Activated CD8-positive, alpha-beta T cell treated with anti-CD3 and anti-CD28 coated beads for 36 hours (primary cell): ENCODE measurements around the gene GRM2. TPM values are rescaled to one million over a fixed set of nuclear protein-coding genes. Genes with fewer than 3 reads are reported as not detected.

Source experiments
- ATAC-seq: fragments of 200-7000 bp; cut with Tn5 transposase; one replicate; pipeline ENCODE4 v1.10.0; 2021; ENCODE audit warnings: mild to moderate bottlenecking, moderate library complexity
- CTCF ChIA-PET: fragments of 350-600 bp; sonication (Branson Sonifier 250); formaldehyde crosslinking; loops from one replicate; lab custom pipeline; 2021; ENCODE audit warnings: antibody characterized with exemption; lab: Charles Lee
- POLR2A ChIA-PET: fragments of 350-600 bp; sonication (Branson Sonifier 250); formaldehyde crosslinking; loops from one replicate; lab custom pipeline; 2021; ENCODE audit warnings: antibody characterized with exemption; lab: Charles Lee
- DNase-seq: peaks from one replicate; pipeline ENCODE4 v3.0.0-alpha.2; 2020
- H3K27ac Mint-ChIP-seq: one replicate; pipeline ENCODE4 v1.8.0; 2021; ENCODE audit warnings: mild to moderate bottlenecking, mixed read lengths
- H3K27me3 Mint-ChIP-seq: one replicate; pipeline ENCODE4 v1.8.0; 2021; ENCODE audit warnings: mixed read lengths
- H3K36me3 Mint-ChIP-seq: one replicate; pipeline ENCODE4 v1.8.0; 2021; ENCODE audit warnings: low read depth, mixed read lengths
- H3K4me1 Mint-ChIP-seq: one replicate; pipeline ENCODE4 v1.8.0; 2021; ENCODE audit warnings: low read depth, mixed read lengths
- H3K4me3 Mint-ChIP-seq: one replicate; pipeline ENCODE4 v1.8.0; 2021; ENCODE audit warnings: mild to moderate bottlenecking, moderate library complexity, mixed read lengths
- H3K9me3 Mint-ChIP-seq: one replicate; pipeline ENCODE4 v1.8.0; 2021; ENCODE audit warnings: mixed read lengths
- CTCF ChIP-seq: fragments of 200-600 bp; IDR thresholded peaks from one replicate; pipeline ENCODE4 v1.8.0; 2022; ENCODE audit warnings: antibody characterized with exemption, mild to moderate bottlenecking
- intact Hi-C: fragments of 100-400 bp; cut with micrococcal nuclease; formaldehyde crosslinking; loops from one replicate; pipeline ENCODE4 v1.10.0; 2022
- total RNA-seq, 2 experiments: library from RNA; stranded (reverse); gene quantifications; one replicate each; pipeline ENCODE4 v1.2.3, GENCODE V29; 2021

The GRM2 gene
- total RNA-seq, 2 experiments from 2014 or later = 0.20 to 0.22 TPM

- TF ChIP-seq CTCF = no peak
- intact Hi-C loops = loop anchor here (10.0 kb wide), 1 partner anchor 301 kb away; the partner anchor contains the start of gene MANF
- Mint-ChIP-seq H3K36me3 (peaks cover 39% of the 10 kb centered on the region), H3K9me3 (no peaks in the 10 kb centered on the region), H3K27ac (peak overlapping the region; percentile 88), H3K4me3 (peak overlapping the region; percentile 16), H3K4me1 (peaks cover 68% of the 10 kb centered on the region), H3K27me3 (no peaks in the 10 kb centered on the region)
- no peak for DNase-seq
- no peak for ATAC-seq
- ChIA-PET CTCF (interaction anchor here (1.4 to 10.2 kb wide), 7 partner anchors 11 to 184 kb away, joined by 4 to 161 read pairs (median 4); partner anchors contain the start of gene DCAF1), POLR2A (interaction anchor here (0.5 to 1.1 kb wide), 5 partner anchors 11 to 144 kb away, joined by 3 to 4 read pairs (median 3); no protein-coding TSS in a partner anchor)
Observed at GRCh38 chr3:51686056-51686455, 20.8 kb upstream of the GRM2 start.

- Mint-ChIP-seq H3K4me1 (peaks cover 62% of the 10 kb centered on the region), H3K27me3 (no peaks in the 10 kb centered on the region), H3K9me3 (no peaks in the 10 kb centered on the region), H3K4me3 (peak overlapping the region; percentile 16), H3K27ac (peak overlapping the region; percentile 88), H3K36me3 (peaks cover 36% of the 10 kb centered on the region)
- ATAC-seq (peak; percentile 86), DNase-seq (peak; percentile 95)
- ChIA-PET POLR2A (interaction anchor here (0.6 to 1.4 kb wide), 6 partner anchors 11 to 305 kb away, joined by 3 to 5 read pairs (median 3); no protein-coding TSS in a partner anchor), CTCF (interaction anchor here (1.4 to 10.2 kb wide), 7 partner anchors 11 to 185 kb away, joined by 4 to 161 read pairs (median 4); partner anchors contain the start of gene DCAF1)
- no peak for TF ChIP-seq CTCF
- intact Hi-C loops = loop anchor here (10.0 kb wide), 1 partner anchor 302 kb away; the partner anchor contains the start of gene MANF
Observed at GRCh38 chr3:51686512-51687215, 20.2 kb upstream of the GRM2 start.

DNA sequence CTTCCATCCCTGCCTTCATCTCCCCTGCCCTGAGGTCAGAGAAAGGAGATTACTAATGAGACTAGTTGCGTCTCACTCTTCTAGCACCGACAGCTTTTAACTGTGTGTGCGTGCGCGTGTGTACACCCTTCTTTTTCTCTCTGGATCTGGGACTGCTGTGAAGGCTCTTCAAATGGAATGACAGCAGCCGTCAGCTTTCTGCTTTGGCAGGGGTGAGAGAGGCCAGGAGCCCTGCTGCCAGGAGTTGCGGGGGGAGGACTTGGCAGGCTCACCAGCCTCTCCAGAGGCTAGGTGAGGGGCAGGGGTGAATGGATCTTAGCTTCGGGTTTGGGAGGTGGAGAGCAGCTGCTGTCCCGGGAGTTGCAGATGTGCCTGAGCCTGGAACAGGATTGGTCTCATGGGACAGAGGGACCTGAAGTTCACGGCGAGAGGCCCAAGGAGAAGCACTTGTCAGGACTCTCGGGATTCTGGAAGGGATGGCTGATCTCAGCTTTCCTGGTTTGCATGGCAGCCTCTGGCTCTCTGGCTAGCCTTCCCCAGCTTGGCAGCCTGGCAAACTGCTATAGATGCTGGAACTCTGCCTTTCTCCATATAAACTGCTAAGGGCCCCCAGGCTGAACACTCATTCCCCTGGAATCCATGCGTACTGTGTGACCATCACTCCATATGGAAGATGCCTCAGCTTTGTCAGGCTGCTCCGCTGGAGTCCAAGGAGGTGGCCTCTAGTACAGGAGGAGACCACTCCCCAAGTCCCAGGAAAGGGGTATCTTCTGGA lies 19.2 kb upstream of the GRM2 start:
- TF ChIP-seq CTCF = no peak
- intact Hi-C loops = loop anchor here (10.0 kb wide), 1 partner anchor 303 kb away; the partner anchor contains the start of gene MANF
- Mint-ChIP-seq H3K9me3 (no peaks in the 10 kb centered on the region), H3K4me3 (no peak overlapping the region), H3K27ac (peak overlapping the region; percentile 88), H3K36me3 (peaks cover 34% of the 10 kb centered on the region), H3K27me3 (no peaks in the 10 kb centered on the region), H3K4me1 (peaks cover 52% of the 10 kb centered on the region)
- ATAC-seq (no peak), DNase-seq (no peak)
- ChIA-PET CTCF (interaction anchor here (1.0 to 10.2 kb wide), 5 partner anchors 15 to 186 kb away, joined by 3 to 161 read pairs (median 4); partner anchors contain the start of gene DCAF1), POLR2A (interaction anchor here (0.6 to 1.4 kb wide), 2 partner anchors 187 to 304 kb away, joined by 3 to 5 read pairs; no protein-coding TSS in a partner anchor)

DNA sequence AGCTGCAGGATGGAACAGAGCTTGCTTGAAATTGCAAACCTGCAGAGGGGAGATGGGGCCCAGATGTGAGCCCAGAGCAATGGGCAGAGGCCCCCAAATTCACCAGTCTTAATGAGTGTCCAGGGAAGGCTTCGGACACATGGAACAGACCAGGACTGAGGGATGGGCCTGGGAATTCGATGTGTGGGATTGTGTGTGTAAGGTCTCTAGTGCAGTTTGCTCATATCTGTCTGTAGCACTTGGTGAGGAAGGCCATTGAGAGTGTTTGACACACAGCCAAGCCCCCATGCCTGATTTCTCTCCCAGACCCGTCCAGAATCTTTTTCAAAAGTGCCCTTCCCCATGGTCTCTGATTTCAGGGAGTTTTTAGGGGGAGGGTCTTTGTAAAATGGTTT lies 18.7 kb upstream of the GRM2 start:
- no peaks in the 10 kb centered on the region for H3K9me3 Mint-ChIP-seq
- no peak for TF ChIP-seq CTCF
- DNase-seq (no peak), ATAC-seq (no peak)
- CTCF ChIA-PET = interaction anchor here (1.0 to 10.2 kb wide), 4 partner anchors 19 to 186 kb away, joined by 3 to 161 read pairs (median 14); partner anchors contain the start of gene DCAF1
- H3K4me1 Mint-ChIP-seq = peaks cover 46% of the 10 kb centered on the region
- POLR2A ChIA-PET = interaction anchor here (1.4 kb wide), 1 partner anchor 187 kb away, joined by 5 read pairs; no protein-coding TSS in a partner anchor
- intact Hi-C loops = loop anchor here (10.0 kb wide), 1 partner anchor 303 kb away; the partner anchor contains the start of gene MANF
- H3K27me3 Mint-ChIP-seq = no peaks in the 10 kb centered on the region
- H3K36me3 Mint-ChIP-seq = peaks cover 34% of the 10 kb centered on the region
- H3K4me3 Mint-ChIP-seq = no peak overlapping the region
- H3K27ac Mint-ChIP-seq = no peak overlapping the region
